Measurements from ENCODE around the gene EBI3. TPM values are rescaled to one million over a fixed set of nuclear protein-coding genes. Genes with fewer than 3 reads are reported as not detected.

The EBI3 gene
- total and polyA plus RNA-seq, 2 of the 8 experiments (the other 6 are each of a cell fraction or from before 2014, with no cell fraction given): 0.99 to 8.4 TPM

DNA sequence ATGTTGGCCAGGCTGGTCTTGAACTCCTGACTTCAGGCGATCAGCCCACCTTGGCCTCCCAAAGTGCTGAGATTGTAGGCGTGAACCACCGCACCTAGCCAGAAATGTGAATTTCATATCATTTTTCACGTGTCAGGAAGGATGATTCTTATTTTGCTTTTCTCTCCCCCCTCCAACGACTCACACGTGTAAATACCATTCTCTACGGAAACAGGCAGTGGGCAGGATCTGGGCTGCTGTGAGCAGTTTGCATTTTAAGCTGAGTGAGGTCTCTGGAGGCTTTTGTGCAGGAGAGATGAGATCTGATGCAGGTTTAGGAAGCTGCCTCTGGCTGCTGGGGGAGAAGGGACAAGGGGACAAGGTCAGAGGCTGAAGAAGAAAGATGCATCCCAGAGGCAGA, 35.0 kb upstream of the EBI3 start (continued):
- TF ChIP-seq CHD7 (IDR thresholded peaks at IDR 0.05; ENCODE audit: insufficient replicate concordance, low read length) (no peak), ZNF274 (IDR thresholded peaks at IDR 0.05; ENCODE audit: borderline replicate concordance, extremely low read depth, low read length) (no peak), ASH2L (IDR thresholded peaks at IDR 0.05; ENCODE audit: low read length) (no peak), EP300 (IDR thresholded peaks at IDR 0.05; ENCODE audit: borderline replicate concordance in 1 of 2, low read depth in 2 of 2, low read length in 2 of 2) (no peak), EGR1 (IDR thresholded peaks at IDR 0.05; ENCODE audit: borderline replicate concordance, low read depth, low read length) (no peak), CBX8 (IDR thresholded peaks at IDR 0.05; ENCODE audit: borderline replicate concordance, low read depth, low read length) (no peak), CHD2 (IDR thresholded peaks at IDR 0.05; ENCODE audit: low read length) (no peak), ATF2 (IDR thresholded peaks at IDR 0.05; ENCODE audit: low read length) (no peak), RNF2 (IDR thresholded peaks at IDR 0.05; ENCODE audit: borderline replicate concordance, low read depth, low read length, missing control alignments, poor library complexity, severe bottlenecking) (no peak), SP1 (IDR thresholded peaks at IDR 0.05; ENCODE audit: low read depth, low read length) (no peak)

All from H1 (cell line).